Astrocyte (in vitro differentiated cells and primary cell): ENCODE results near the gene BMP7.

Experiments
- EZH2 ChIP-seq: IDR thresholded peaks from 2 replicates; pipeline ENCODE4 v1.6.1; 2012; ENCODE audit warnings: mild to moderate bottlenecking, low read length, inconsistent platforms; ENCODE audit not compliant: insufficient read depth
- TF ChIP-seq, protein P1 (sequence below): IDR thresholded peaks from 2 replicates; pipeline ENCODE4 v1.5.1; 2011; ENCODE audit warnings: low read depth, mild to moderate bottlenecking, inconsistent platforms, low read length, moderate library complexity; ENCODE audit not compliant: insufficient read depth

- TF ChIP-seq, protein P1, sequence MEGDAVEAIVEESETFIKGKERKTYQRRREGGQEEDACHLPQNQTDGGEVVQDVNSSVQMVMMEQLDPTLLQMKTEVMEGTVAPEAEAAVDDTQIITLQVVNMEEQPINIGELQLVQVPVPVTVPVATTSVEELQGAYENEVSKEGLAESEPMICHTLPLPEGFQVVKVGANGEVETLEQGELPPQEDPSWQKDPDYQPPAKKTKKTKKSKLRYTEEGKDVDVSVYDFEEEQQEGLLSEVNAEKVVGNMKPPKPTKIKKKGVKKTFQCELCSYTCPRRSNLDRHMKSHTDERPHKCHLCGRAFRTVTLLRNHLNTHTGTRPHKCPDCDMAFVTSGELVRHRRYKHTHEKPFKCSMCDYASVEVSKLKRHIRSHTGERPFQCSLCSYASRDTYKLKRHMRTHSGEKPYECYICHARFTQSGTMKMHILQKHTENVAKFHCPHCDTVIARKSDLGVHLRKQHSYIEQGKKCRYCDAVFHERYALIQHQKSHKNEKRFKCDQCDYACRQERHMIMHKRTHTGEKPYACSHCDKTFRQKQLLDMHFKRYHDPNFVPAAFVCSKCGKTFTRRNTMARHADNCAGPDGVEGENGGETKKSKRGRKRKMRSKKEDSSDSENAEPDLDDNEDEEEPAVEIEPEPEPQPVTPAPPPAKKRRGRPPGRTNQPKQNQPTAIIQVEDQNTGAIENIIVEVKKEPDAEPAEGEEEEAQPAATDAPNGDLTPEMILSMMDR: no peak
- TF ChIP-seq EZH2: no peak
Observed at GRCh38 chr20:57293995-57294394, 27.6 kb upstream of the BMP7 start.
